Neutrophil (primary cell): ENCODE results near the gene BACH2.

Source experiments
- H3K27ac ChIP-seq: fragments of 200-600 bp; sonication (generic); 2 replicates; pipeline ENCODE4 v1.5.1; 2016; ENCODE audit warnings: mild to moderate bottlenecking, moderate library complexity
- H3K27me3 ChIP-seq: fragments of 200-600 bp; sonication (generic); 2 replicates; pipeline ENCODE4 v1.6.0; 2016; ENCODE audit warnings: mild to moderate bottlenecking
- H3K36me3 ChIP-seq: fragments of 200-600 bp; sonication (generic); 2 replicates; pipeline ENCODE4 v1.5.1; 2017
- H3K4me1 ChIP-seq, 2 experiments: fragments of 200-600 bp in 1 of 2; sonication (generic) in 1 of 2; 1 replicate in 1 of 2; 2 replicates in 1 of 2; pipeline versions ENCODE4 v1.5.1 to v1.6.1; 2013 to 2016; ENCODE audit warnings: low read depth in 1 of 2, low read length in 1 of 2, mild to moderate bottlenecking in 1 of 2, moderate library complexity in 1 of 2; ENCODE audit not compliant: control insufficient read depth in 1 of 2, insufficient read depth in 1 of 2
- H3K4me3 ChIP-seq, 2 experiments: fragments of 200-600 bp in 1 of 2; sonication (generic) in 1 of 2; 1 replicate in 1 of 2; 2 replicates in 1 of 2; pipeline ENCODE4 v1.5.1; 2013 to 2016; ENCODE audit warnings: low read depth in 1 of 2, low read length in 1 of 2, mild to moderate bottlenecking in 1 of 2, moderate library complexity in 1 of 2
- H3K9me3 ChIP-seq: fragments of 200-600 bp; sonication (generic); 2 replicates; pipeline ENCODE4 v1.5.1; 2016
- TF ChIP-seq, protein P1 (sequence below): fragments of 200-600 bp; sonication (generic); IDR thresholded peaks from 2 replicates; pipeline ENCODE4 v1.5.1; 2016; ENCODE audit warnings: antibody characterized with exemption

The BACH2 gene

DNA sequence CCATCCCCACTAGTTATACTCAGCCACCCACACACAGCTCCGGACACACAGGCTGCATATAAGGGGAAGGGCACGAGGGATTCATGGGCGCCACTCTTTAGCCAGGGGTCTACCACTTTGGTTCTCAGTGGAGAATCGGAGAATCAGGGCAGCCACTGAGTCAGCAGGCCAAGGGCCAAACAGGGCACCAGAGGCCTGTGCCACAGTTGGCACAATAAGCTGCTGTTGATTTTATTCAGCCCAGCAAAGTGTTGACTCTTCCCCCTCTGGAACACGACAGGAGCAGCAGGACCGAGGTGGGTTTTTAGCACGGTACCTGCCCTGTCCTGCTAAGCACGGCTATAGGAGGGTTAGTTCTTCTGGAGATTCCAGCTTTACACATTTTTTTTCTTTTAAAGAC, 354.0 kb downstream of the BACH2 start:
- no peaks in the 10 kb centered on the region for H3K4me1 ChIP-seq
- no peaks in the 10 kb centered on the region for H3K27me3 ChIP-seq
- TF ChIP-seq, protein P1, sequence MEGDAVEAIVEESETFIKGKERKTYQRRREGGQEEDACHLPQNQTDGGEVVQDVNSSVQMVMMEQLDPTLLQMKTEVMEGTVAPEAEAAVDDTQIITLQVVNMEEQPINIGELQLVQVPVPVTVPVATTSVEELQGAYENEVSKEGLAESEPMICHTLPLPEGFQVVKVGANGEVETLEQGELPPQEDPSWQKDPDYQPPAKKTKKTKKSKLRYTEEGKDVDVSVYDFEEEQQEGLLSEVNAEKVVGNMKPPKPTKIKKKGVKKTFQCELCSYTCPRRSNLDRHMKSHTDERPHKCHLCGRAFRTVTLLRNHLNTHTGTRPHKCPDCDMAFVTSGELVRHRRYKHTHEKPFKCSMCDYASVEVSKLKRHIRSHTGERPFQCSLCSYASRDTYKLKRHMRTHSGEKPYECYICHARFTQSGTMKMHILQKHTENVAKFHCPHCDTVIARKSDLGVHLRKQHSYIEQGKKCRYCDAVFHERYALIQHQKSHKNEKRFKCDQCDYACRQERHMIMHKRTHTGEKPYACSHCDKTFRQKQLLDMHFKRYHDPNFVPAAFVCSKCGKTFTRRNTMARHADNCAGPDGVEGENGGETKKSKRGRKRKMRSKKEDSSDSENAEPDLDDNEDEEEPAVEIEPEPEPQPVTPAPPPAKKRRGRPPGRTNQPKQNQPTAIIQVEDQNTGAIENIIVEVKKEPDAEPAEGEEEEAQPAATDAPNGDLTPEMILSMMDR = no peak

DNA sequence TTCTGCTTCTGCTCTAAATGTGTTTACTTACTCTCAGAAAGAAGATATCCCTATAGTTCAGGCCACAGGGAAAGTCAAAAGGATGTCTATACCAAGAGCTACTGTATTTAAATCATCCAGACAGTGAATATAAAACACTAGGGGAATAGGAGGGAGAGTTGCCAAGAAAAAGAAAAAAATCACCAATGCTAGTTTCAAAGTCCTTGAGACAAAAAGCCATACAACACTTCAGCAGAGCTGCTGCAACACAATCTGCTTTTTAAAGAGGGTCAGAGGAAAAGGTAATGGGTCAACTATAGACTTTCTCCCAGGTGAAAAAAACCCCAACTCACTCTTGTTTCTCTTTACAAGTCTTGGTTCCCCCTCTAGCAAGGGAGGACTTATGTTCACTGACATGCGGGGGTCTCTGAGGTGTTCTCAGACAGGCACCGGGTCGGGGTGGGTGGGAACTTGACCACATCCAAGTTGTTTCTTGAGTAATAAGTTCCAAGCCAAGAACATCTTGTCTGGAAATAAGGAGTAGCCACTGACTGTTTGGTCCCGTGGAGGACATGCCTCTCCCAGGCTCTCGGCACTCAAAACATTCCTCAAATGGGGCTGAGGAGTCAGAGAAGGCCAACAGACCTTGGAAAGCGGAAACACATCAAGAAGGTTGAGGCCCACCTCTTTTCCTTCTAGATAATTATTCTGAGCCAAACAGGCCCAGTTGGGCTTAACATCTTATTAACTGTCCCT, 354.7 kb downstream of the BACH2 start:
- no peaks in the 10 kb centered on the region for H3K27me3 ChIP-seq
- H3K4me1 ChIP-seq = no peaks in the 10 kb centered on the region
- TF ChIP-seq, protein P1 = no peak
- H3K36me3 ChIP-seq = no peaks in the 10 kb centered on the region
- no peaks in the 10 kb centered on the region for H3K9me3 ChIP-seq
- no peak overlapping the region for H3K27ac ChIP-seq
- H3K4me3 ChIP-seq = no peak overlapping the region

More for the DNA sequence above, 354.0 kb downstream of the BACH2 start:
- H3K27ac ChIP-seq = no peak overlapping the region
- H3K9me3 ChIP-seq = no peaks in the 10 kb centered on the region
- no peak overlapping the region for H3K4me3 ChIP-seq
- no peaks in the 10 kb centered on the region for H3K36me3 ChIP-seq

DNA sequence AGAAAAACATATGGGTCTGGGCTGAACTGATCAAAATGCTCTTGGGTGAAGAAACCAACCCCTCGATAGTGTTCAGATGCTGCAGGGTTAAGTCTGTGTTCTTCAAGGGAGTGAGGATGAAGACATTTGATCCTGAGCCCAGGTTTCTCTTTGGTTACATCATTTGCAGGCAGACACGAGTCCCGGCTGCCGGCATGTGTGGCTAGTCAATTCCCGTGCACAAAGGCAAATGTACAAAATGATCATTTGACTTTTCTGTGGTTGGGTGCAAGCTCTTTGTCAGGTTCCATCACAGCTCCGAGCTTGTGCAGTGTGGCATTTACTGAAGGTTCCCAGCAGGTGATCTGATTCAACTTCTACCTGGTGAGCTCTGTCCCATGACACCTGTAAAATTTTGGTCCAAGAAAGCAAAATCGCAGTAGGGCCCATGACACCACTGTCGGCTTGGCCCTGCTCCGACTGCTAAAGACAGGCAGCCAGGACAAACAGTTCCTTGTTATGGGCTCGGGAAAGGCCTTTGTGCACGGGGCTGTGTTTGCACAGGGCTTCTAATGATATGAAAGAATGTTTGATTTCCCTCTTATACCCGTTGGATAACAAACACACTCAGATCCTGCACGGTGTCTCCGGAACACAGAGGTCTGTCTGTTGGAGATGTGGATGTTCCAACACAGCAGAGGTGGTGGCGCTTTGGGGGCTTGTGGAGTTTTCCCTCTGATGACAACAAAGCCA, 355.4 kb downstream of the BACH2 start:
- TF ChIP-seq, protein P1 = no peak
- Histone ChIP-seq H3K27me3 (no peaks in the 10 kb centered on the region), H3K9me3 (no peaks in the 10 kb centered on the region), H3K36me3 (no peaks in the 10 kb centered on the region), H3K4me1 (no peaks in the 10 kb centered on the region), H3K27ac (no peak overlapping the region), H3K4me3 (no peak overlapping the region)

DNA sequence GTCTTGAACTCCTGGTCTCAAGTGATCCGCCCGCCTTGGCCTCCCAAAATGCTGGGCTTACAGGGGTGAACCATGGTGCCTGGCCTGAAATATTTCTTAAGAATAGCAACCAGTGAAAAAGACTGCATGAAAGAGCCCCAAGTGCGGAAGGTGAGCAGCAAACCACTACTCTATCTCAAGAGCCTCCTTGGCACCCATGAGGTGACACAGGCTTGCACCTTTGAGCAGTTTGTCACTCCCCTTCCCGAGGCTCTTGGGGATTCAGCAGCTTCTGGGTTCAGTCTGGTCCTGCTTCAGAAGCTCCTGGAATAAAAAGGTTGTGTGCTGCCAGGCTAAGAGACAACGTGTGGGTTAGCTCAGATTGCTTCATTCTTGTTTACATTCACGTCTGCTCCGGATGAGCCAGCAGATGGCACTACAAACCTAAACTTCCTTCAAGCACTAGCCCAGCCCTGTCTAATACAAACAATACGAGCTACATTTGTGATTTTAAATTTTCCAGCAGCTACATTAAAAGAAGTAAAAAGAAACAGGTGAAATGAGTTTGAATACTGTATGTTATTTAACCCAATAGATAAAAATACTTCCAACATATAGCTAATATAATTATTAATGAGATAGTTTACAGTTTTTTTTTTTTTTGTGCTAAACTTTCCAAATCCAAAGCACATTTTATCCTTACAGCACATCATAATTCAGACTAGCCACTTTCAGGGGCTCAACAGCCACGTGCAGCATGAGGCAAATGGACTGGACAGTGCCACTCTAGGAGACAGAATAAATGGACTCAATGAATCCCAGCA, 356.2 kb downstream of the BACH2 start:
- no peaks in the 10 kb centered on the region for H3K9me3 ChIP-seq
- no peaks in the 10 kb centered on the region for H3K4me1 ChIP-seq
- H3K27me3 ChIP-seq = no peaks in the 10 kb centered on the region
- TF ChIP-seq, protein P1 = no peak
- H3K36me3 ChIP-seq = no peaks in the 10 kb centered on the region
- no peak overlapping the region for H3K4me3 ChIP-seq
- no peak overlapping the region for H3K27ac ChIP-seq

DNA sequence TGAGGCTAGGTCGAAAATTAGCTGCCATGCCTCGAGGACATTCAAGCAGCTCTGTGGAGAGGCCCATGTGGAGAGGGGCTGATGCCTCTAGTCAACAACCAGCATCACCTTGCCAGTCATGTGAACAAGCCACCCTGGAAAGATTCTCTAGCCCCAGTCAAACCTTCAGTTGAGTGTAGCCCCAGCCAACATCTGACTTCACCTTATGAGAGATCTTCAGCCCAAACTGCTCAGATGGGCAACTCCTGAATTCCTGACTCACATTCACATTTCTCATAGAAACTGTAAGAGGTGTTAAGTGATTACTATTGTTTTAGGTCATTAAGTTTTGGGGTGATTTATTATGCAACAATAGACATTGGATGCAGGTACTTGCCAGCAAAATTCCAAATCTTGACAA, 357.5 kb downstream of the BACH2 start:
- Histone ChIP-seq H3K9me3 (no peaks in the 10 kb centered on the region), H3K4me3 (no peak overlapping the region), H3K27ac (no peak overlapping the region), H3K36me3 (no peaks in the 10 kb centered on the region), H3K27me3 (no peaks in the 10 kb centered on the region), H3K4me1 (no peaks in the 10 kb centered on the region)
- TF ChIP-seq, protein P1 = no peak
